Stimulated activated CD4-positive, alpha-beta T cell treated with anti-CD3 and anti-CD28 coated beads, Interleukin-12 subunit alpha, Interleukin-12 subunit beta, amount 100 ng/mL, for 4 hours (primary cell): ENCODE measurements around the gene INTS7.

Experiments
- DNase-seq: peaks from one replicate; pipeline ENCODE4 v3.0.0-alpha.2; 2020

The INTS7 gene, protein sequence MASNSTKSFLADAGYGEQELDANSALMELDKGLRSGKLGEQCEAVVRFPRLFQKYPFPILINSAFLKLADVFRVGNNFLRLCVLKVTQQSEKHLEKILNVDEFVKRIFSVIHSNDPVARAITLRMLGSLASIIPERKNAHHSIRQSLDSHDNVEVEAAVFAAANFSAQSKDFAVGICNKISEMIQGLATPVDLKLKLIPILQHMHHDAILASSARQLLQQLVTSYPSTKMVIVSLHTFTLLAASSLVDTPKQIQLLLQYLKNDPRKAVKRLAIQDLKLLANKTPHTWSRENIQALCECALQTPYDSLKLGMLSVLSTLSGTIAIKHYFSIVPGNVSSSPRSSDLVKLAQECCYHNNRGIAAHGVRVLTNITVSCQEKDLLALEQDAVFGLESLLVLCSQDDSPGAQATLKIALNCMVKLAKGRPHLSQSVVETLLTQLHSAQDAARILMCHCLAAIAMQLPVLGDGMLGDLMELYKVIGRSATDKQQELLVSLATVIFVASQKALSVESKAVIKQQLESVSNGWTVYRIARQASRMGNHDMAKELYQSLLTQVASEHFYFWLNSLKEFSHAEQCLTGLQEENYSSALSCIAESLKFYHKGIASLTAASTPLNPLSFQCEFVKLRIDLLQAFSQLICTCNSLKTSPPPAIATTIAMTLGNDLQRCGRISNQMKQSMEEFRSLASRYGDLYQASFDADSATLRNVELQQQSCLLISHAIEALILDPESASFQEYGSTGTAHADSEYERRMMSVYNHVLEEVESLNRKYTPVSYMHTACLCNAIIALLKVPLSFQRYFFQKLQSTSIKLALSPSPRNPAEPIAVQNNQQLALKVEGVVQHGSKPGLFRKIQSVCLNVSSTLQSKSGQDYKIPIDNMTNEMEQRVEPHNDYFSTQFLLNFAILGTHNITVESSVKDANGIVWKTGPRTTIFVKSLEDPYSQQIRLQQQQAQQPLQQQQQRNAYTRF

DNA sequence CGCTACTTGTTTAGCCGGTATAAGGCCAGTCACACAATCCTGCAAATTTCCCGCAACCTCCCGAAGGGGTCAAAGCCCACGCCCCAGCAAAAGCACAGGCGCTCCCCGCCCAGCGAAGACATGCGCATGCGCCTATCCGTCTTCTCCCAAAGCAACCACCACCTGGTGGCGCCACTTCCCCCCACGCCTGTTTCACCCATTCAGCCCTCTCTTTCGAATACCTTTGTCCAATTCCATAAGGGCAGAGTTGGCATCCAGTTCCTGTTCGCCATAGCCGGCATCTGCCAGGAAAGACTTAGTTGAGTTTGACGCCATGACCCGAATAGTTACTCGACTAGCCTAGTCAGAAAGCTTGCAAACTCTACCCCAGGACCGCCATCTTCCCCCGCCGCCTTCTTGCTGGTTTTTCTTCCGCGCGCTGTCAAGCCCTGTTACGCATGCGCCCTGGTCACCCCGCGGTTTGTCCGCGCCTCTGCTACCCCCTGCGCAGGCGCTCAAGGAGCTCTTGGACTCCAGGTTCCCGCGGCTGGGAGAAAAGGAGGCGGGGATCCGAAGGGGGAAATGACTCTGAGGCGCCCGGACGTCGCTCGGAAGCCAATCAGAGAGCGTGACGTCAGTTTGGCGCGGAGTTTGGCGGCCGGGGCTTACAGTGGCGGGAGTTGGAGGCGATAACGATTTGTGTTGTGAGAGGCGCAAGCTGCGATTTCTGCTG, at the start of gene INTS7, which contains the start of gene DTL:
TSS of gene INTS7 (minus strand) at position 435 of the 712 bp plus-strand sequence. CDS start at position 315, 120 bp downstream.
TSS of gene DTL (plus strand) at position 626 of the 712 bp plus-strand sequence. CDS start 143 bp downstream, outside the sequence.
- DNase-seq: peak; percentile 94

DNA sequence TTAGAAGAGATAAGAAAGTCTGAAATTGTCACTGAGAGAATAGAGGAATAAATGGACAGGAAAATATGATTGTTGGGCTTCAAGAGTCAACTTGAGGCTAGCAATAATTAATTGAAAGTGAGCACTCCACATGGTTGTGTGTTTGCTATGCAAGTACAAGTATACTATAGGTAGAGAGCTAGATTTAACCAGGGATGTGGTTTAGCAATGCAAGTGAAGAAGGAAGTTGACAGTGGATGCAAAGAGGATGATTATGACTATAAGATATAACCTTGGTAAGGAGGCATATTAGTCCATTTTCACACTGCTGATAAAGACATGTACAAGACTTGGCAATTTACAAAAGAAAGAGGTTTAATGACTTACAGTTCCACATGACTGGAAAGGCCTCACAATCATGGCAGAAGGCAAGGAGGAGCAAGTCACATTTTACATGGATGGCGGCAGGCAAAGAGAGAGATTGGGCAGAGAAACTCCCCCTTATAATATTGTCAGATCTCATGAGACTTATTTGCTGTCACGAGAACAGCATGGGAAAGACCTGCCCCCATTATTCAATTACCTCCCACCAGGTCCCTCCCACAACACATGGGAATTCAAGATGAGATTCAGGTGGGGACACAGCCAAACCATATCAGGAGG, 47.5 kb upstream of the INTS7 start:
- no peak for DNase-seq

DNA sequence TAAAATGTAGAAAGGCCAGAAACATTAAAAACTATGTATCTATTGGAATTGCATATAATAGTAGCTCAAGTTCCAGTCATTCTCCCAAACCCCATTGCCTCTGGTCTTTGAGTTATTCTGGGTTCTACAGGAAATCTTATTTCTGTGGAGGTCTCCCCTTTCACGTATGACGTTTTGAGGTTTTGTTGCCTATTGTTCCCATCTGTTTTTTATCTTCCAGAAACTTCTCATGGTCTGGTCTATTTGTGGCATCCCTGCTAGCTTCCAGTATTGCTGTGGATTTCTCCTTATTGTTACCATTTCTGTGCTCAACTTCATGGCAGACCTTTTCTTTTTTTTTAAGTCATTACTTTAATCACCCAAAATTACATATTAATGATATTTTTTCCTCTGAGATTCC, 43.5 kb upstream of the INTS7 start:
- no peak for DNase-seq

DNA sequence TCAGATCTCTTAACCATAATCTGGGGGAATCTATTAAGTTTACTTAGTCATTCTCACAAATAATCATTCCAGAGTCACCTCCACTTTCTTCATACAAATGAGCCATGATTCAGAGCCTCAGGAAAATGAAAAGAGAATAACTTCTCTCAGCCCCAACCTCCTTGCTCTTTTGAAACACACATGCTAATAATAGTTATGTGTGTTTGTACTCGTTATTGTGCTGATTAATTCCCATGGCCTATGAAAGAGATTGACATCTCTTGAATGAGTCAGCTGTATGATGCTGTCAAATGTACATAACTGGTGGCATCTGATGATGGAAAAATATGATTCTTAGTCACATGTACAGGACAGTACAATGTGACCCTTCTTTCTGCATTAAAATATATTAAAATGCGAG, 41.7 kb upstream of the INTS7 start:
- DNase-seq: no peak

DNA sequence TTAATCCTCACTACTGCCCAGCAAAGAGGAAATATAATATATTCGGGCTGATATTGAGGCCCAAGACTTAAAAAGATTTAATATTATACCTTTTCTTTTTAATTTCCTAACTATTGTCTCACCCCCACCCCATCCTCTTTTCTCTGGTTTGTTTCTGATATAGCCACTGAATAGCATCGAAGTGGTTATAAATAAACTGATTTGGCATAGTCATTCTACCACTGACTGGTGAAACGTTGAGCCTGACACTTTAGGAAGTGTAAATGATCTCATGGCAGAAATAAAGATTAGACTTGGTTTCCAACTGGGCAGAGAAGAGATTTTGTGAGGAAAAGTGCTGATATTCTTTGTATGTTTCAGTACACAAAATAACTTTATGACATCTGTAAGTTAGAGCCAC, 39.5 kb upstream of the INTS7 start:
- DNase-seq: no peak

DNA sequence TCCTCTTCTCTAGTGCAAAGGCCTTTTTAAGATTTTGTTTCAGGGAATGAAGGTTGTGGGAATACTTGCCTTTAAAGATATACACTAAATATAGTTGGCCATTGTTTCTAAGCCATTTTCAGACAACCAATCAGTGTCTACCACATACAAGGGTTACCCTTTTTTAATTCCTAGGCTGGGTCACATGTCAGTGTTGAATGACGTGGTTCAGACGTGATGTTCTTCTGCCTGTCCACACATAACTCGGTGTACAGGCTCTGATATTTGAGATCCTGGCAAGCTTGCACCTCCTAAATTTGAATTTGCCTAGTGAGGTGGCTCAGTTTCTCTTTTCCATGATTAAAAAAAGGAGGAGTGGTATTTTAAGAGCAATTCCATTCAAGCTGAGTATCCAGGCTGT, 39.0 kb upstream of the INTS7 start:
- DNase-seq: no peak

DNA sequence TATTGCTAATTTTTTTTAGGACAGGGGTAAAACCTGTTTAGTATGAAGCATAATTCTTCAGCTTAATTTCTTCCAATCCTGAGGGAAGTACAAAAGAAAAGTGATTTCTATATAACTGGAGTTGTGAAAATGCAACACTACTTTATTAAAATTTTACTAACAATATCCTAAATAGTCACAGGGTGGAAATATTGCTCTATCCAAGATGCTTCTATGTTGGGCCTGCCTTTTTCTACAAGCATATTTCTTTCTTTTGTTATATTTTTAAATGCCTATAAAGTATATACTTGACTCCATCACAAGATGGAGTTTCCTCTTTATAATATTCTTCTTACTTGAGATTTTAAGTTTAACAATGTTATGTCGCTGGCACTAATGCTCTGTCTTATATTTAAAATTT, 38.1 kb upstream of the INTS7 start:
- DNase-seq: no peak

DNA sequence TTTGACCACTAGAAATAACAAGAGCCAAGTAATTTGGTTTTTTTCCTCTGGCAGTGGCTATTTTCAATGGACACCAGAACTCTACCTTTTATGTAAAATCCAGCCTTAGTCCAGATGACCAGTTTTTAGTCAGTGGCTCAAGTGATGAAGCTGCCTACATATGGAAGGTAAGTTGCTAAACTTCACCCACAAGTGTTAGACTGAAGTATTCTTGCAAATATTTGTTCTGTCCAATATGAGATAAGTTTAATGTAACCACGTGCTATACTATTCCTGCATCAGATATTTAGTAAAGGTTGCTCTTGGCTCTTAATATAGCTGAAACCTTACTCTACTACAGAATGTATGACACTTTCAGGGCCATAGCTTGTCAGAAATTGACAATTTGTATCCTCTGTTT, 36.7 kb upstream of the INTS7 start:
- DNase-seq: no peak

DNA sequence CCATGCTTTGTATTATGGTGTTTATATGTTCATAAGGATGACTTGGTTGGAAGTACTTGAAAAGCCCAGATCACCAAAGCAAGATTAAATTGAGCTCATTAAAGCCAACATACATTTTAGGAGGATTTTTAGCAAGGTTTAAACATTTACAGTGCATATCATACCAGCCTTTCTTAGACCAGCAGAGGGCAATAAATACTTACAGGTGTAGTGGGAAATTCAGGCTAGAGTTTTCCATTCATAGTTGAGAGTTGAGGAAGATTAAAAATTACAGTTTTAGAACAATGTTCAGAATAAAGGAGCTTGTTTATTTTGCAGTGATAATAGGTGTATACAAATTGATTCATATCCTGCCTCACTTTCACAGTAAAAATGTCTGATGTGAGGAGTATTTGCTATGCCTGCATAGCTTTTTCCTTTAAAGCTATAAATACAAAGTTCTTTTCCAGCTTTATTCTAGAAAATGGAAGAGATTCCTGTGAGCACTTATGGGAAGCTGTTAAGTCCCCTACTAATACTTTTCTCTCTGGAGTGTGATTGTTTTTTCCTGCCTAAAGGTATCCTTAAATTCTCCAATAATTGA, 35.5 kb upstream of the INTS7 start:
- no peak for DNase-seq

DNA sequence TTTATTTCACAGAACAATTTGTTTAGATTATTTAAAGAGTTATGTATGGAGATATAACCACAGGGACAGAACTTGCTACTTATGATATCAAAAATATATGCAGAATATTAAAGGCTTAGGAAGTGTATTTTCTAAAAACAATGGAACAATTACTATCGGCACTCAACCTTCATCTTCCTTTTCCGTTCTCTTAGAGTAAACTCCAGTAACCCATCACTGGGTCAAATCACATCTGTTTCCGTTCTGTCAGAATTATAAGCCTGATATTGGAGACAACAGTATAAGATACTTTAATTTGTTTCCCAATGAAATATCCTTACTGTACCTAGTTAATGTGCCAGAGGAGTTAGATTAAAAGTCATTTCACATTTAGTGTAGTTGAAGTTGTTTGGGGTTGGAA, 32.4 kb upstream of the INTS7 start:
- DNase-seq: no peak

DNA sequence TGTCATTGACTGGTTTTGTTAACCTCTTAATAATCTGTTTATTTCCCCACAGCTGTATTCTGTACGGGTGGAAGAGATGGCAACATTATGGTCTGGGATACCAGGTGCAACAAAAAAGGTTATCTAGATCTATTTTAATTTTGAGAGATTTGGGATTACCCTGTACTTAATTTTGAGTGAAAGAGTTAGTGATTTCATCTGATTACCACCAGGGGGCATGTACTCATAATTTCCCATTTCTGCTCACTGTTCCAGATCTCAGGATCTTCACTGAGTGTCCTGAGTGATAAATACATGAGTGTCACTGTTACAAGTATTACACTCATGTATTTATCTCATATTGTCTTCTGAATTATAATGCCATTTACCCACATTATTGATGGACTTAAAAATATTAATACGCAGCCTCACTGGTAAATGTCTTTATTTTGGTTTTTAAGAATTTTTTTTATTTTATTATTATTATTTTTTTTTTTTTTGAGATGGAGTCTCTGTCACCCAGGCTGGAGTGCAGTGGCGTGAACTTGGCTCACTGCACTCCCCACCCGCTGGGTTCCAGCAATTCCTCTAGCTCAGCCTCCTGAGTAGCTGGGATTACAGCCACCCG, 27.6 kb upstream of the INTS7 start:
- no peak for DNase-seq

DNA sequence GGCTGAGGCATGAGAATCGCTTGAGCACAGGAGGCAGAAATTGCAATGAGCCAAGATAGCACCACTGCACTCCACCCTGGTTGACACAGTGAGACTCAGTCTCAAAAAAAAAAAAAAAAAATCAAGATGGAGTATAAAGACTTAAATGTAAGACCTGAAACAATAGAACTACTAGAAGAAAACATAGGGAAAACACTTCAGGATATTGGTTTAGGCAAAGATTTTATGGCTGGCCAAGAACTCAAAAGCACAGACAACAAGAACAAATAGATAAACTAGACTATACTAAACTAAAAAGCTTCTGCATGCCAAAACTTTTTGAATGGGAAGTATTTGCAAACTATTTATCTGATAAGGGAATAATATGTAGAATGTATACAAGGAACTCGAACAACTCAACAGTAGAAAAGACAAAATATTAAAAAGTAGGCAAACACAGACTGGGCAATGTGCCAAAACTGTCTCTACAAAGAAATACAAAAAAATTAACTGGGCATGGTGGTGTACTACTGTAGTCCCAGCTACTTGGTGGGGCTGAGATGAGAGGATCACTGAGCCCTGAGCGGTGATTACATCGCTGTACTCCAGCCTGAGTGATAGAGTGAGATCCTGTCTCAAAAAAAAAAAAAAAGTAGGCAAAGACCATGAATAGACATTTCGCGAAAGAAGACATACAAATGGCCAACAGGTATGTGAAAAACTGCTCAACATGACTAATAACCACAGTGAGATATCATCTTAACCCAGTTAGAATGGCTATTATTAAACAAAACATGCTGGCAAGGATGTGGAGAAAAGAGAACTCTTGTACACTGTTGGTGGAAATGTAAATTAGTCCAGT, 25.5 kb upstream of the INTS7 start:
- no peak for DNase-seq

DNA sequence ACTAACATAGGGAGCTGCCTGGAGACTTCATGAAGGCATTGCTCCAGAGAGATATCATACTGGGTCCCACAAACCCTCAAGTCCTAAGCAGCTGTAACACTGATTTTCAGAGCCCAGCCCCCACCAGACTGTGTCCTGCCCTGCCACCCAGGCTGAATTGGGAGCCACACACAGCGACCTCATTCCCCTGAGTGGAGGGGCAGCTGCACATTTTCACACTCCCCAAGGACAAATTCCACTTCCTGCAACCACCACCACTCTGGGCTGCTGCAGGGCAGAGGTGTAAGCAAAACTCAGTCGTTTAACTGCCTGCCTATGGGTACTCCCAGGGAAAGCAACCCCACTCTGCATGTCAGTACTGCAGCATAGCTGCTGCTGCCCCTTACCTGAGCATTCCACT, 20.0 kb upstream of the INTS7 start:
- DNase-seq: no peak

DNA sequence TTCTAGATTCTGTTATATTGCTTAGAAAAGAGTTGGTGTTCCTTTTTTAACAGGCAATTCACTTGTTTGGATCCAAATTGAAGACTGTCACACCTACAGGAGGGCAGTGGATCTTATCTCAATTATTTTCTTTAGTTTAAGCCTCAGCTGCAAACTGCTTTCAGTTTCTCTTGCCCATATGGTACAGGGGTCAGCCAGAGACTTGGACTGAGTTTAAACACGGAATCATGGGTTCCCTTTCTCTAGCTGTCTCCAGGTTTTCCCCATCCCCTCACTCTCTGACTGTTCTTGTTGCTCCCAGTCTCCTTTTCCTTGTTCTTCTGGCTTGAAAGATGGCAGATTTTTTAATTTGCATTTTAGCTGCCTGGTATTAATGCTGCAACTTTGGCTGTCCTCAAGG, 18.6 kb upstream of the INTS7 start:
- DNase-seq: no peak

DNA sequence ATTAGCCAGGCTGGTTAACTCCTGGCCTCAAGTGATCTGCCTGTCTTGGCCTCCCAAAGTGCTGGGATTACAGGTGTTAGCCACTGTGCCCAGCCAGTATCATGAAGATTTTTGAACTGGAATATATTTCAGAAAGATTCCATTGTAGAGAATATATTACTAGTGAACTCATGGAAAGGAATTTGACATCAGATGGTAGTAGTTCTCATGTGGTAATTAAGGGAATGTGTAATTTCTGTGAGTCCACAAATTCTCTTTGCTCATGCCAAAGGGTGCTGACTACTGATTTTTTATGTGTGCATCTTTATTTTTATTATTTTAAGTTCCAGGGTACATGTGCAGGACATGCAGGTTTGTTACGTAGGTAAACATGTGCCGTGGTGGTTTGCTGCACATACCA, 10.6 kb upstream of the INTS7 start:
- DNase-seq: no peak

DNA sequence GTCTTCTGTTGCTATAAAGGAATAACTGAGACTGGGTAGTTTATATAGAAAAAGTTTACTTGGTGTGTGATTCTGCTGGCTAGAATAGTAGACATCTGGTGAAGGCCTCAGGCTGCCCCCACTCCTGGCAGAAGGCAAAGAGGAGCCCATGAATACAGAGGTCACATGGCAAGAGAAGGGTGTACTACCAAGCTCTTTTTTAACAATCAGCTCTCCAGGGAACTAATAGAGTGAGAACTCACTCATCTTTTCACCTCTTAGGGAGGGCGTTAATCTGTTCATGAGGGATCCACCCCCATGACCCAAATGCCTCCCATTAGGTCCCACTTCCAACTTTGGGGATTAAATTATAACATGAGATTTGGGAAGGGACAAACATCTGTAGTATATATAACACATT, 9.5 kb upstream of the INTS7 start:
- no peak for DNase-seq

DNA sequence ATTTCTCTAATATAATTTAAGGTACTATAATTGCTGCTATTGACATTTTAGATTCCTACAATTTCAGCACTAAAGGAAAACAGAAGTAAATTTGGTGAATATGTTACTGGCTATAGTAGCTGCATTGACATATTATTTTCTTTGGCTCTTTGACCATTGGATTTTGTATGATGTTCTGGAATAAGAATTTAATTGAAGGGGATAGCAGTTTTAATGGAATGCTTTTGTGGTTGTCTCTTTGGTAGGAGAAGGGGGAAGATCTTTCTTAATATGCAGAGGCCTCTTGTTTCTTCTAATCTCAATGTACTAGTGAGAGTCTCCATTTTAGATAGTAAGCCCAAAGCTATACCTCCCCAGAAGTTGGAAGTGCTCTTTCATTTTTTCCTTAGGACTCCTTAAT, 7.1 kb upstream of the INTS7 start:
- DNase-seq: no peak

DNA sequence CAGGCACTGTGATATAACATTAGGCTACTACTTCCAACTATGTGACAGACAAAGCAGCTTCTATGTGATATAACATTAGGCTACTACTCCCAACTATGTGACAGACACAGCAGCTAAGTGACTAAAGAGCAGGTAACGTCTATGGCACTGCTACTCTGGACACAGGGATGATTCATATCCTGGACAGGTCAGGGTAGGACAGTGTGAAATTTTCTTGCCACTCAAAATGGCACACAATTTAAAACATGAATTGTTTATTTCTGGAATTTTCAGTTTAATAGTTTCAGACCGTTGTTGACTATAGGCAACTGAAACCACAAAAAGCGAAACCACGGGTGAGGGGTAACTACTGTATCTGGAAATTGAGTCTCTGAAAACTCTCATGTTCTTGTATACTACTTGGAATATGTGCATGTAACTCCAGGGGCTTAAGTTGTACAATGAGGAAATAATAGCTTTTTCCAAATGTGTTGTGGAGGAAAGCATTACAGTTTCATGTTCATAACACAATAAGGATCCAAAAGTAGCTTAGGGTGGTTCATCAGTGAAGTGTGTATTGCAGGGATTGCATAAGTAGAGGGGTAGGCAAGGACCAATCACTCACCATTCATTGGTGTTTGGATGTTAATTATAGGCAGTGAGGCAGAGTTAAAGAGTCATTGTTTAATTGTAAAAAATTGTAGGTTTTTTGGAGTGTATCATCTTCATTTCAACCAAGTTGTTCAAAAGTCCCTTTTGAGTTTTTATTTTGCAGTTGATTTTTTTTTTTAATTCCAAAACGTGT, 5.5 kb upstream of the INTS7 start:
- no peak for DNase-seq

DNA sequence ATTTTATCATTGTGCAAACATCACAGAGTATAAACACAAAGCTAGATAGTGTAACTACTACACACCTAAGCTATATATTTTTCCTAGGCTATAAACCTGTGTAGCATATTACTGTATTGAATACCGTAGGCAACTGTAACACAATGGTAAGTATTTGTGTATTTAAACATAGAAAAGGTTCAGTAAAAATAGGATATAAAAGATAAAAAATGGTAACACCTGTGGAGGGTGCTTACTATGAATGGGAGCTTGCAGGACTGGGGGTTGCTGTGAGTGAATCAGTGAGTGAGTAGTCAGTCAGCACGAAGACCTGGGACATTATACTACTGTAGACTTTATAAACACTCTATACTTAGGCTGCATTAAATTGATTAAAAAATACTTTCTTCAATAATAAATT, 4.3 kb upstream of the INTS7 start:
- no peak for DNase-seq

DNA sequence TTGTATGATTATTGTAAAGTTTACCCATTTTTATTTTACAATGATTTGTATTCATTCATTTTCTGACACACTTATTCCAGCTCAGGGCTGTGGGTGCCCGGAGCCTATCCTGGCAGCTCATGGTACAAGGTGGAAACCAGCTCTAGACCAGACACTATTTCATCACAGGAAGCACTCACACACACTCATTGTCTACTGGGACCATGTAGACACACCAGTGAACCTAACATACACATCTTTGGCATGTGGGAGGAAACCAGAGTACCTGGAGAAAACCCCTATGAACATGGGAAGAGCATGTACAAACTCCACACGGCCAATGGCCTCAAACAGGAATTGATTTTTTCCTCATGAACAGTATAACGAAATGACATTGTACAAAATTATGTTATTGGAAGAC, 2.5 kb upstream of the INTS7 start:
- no peak for DNase-seq
